GM19468 (cell line): ENCODE data around the gene IL9R.
"Not testable (repeated sequence)": the region's sequence is repeated elsewhere in the genome, so short reads cannot be mapped to it uniquely, and the experiment has no call there.

Source experiments
- ATAC-seq: cut with Tn5 transposase; IDR thresholded peaks from one replicate; pipeline ENCODE4 v1.9.1; 2021; ENCODE audit warnings: mild to moderate bottlenecking, moderate library complexity, moderate number of reproducible peaks; ENCODE audit not compliant: unreplicated experiment; ENCODE audit errors: extremely low read depth

Gene IL9R

GRCh38 chrX:155995321-155995875 lies 2.1 kb upstream of the IL9R start:
- ATAC-seq = no peak

GRCh38 chrX:155998116-155998515 lies 620 bp downstream of the IL9R start:
- no peak for ATAC-seq

- no peak for ATAC-seq
Observed at GRCh38 chrX:155998761-155999510, 1.4 kb downstream of the IL9R start.

- ATAC-seq = not testable (repeated sequence)
Observed at GRCh38 chrX:155999751-156000150, 2.3 kb downstream of the IL9R start.

GRCh38 chrX:156000361-156000926 lies 2.9 kb downstream of the IL9R start:
- no peak for ATAC-seq

- no peak for ATAC-seq
Observed at GRCh38 chrX:156001001-156001666, 3.6 kb downstream of the IL9R start.

- ATAC-seq = no peak
Observed at GRCh38 chrX:156001667-156002021, 4.1 kb downstream of the IL9R start.

- ATAC-seq = no peak
Observed at GRCh38 chrX:156002507-156002906, 5.0 kb downstream of the IL9R start.

- ATAC-seq = no peak
Observed at GRCh38 chrX:156003486-156004185, 6.1 kb downstream of the IL9R start.

- no peak for ATAC-seq
Observed at GRCh38 chrX:156004256-156004655, 6.8 kb downstream of the IL9R start.

- no peak for ATAC-seq
Observed at GRCh38 chrX:156004740-156005139, 7.2 kb downstream of the IL9R start.

GRCh38 chrX:156005144-156005543 lies 7.6 kb downstream of the IL9R start:
- ATAC-seq = no peak

GRCh38 chrX:156006468-156006867 lies 9.0 kb downstream of the IL9R start:
- ATAC-seq = not testable (repeated sequence)

GRCh38 chrX:156008379-156008778 lies 10.9 kb downstream of the IL9R start:
- ATAC-seq = not testable (repeated sequence)

- no peak for ATAC-seq
Observed at GRCh38 chrX:156008915-156009314, 11.4 kb downstream of the IL9R start.

GRCh38 chrX:156009691-156010090 lies 12.2 kb downstream of the IL9R start:
- ATAC-seq = not testable (repeated sequence)

GRCh38 chrX:156013286-156013953 lies 15.9 kb downstream of the IL9R start:
- ATAC-seq = not testable (repeated sequence)

GRCh38 chrX:156019846-156020245 lies 22.4 kb downstream of the IL9R start:
- ATAC-seq = not testable (repeated sequence)

GRCh38 chrX:156023002-156023401 lies 25.5 kb downstream of the IL9R start:
- ATAC-seq = not testable (repeated sequence)

- not testable (repeated sequence) for ATAC-seq
Observed at GRCh38 chrX:156024949-156025492, 27.5 kb downstream of the IL9R start.
